Neural crest cell (in vitro differentiated cells): Measurements from ENCODE around the gene CPLANE2. TPM values are rescaled to one million over a fixed set of nuclear protein-coding genes. Genes with fewer than 3 reads are reported as not detected.
"Not testable (repeated sequence)": the region's sequence is repeated elsewhere in the genome, so short reads cannot be mapped to it uniquely, and the experiment has no call there.

Experiments used
- DNase-seq: peaks from one replicate; pipeline ENCODE4 v3.0.0; 2021; ENCODE audit warnings: low read depth, mixed read lengths, low spot score
- H3K27ac Mint-ChIP-seq: one replicate; pipeline ENCODE4 v1.8.0; 2021; ENCODE audit warnings: mild to moderate bottlenecking, mixed read lengths; ENCODE audit not compliant: unreplicated experiment
- H3K27me3 Mint-ChIP-seq: 2 replicates; pipeline ENCODE4 v1.8.0; 2021; ENCODE audit warnings: low read depth, mild to moderate bottlenecking, mixed read lengths
- H3K36me3 Mint-ChIP-seq: 2 replicates; pipeline ENCODE4 v1.8.0; 2021; ENCODE audit warnings: low read depth, mild to moderate bottlenecking, mixed read lengths
- H3K4me1 Mint-ChIP-seq: 2 replicates; pipeline ENCODE4 v1.8.0; 2021; ENCODE audit warnings: mixed read lengths
- H3K4me3 Mint-ChIP-seq: one replicate; pipeline ENCODE4 v1.8.0; 2021; ENCODE audit warnings: mild to moderate bottlenecking, mixed read lengths
- H3K9me3 Mint-ChIP-seq: 2 replicates; pipeline ENCODE4 v1.8.0; 2021; ENCODE audit warnings: mixed read lengths
- total RNA-seq: library from RNA; stranded (reverse); gene quantifications from 2 replicates; pipeline ENCODE4 v1.2.1, GENCODE V29; 2021
- TF ChIP-seq, protein P1 (sequence below): fragments of 200-600 bp; sonication (generic); conservative IDR thresholded peaks from 2 replicates; pipeline ENCODE4 v1.5.0; 2021; ENCODE audit warnings: antibody characterized with exemption, mild to moderate bottlenecking

CPLANE2 gene
- total RNA-seq, 1 donor from 2014 or later, result 11.8 TPM

GRCh38 chr1:16258591-16259135 lies 21.7 kb upstream of the CPLANE2 start:
- no peaks in the 10 kb centered on the region for H3K9me3 Mint-ChIP-seq
- no peak overlapping the region for H3K4me3 Mint-ChIP-seq
- no peaks in the 10 kb centered on the region for H3K36me3 Mint-ChIP-seq
- DNase-seq, result no peak
- TF ChIP-seq, protein P1, sequence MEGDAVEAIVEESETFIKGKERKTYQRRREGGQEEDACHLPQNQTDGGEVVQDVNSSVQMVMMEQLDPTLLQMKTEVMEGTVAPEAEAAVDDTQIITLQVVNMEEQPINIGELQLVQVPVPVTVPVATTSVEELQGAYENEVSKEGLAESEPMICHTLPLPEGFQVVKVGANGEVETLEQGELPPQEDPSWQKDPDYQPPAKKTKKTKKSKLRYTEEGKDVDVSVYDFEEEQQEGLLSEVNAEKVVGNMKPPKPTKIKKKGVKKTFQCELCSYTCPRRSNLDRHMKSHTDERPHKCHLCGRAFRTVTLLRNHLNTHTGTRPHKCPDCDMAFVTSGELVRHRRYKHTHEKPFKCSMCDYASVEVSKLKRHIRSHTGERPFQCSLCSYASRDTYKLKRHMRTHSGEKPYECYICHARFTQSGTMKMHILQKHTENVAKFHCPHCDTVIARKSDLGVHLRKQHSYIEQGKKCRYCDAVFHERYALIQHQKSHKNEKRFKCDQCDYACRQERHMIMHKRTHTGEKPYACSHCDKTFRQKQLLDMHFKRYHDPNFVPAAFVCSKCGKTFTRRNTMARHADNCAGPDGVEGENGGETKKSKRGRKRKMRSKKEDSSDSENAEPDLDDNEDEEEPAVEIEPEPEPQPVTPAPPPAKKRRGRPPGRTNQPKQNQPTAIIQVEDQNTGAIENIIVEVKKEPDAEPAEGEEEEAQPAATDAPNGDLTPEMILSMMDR, result no peak
- H3K27me3 Mint-ChIP-seq, result no peaks in the 10 kb centered on the region
- H3K4me1 Mint-ChIP-seq, result no peaks in the 10 kb centered on the region
- H3K27ac Mint-ChIP-seq, result no peak overlapping the region

- H3K4me1 Mint-ChIP-seq, result no peaks in the 10 kb centered on the region
- H3K27ac Mint-ChIP-seq, result no peak overlapping the region
- DNase-seq, result no peak
- no peaks in the 10 kb centered on the region for H3K36me3 Mint-ChIP-seq
- TF ChIP-seq, protein P1, result no peak
- no peaks in the 10 kb centered on the region for H3K27me3 Mint-ChIP-seq
- H3K4me3 Mint-ChIP-seq, result no peak overlapping the region
- no peaks in the 10 kb centered on the region for H3K9me3 Mint-ChIP-seq
Measured at GRCh38 chr1:16257968-16258367, 21.0 kb upstream of the CPLANE2 start.

- H3K4me1 Mint-ChIP-seq, DNase-seq, H3K27me3 Mint-ChIP-seq, H3K36me3 Mint-ChIP-seq, H3K27ac Mint-ChIP-seq, H3K4me3 Mint-ChIP-seq, H3K9me3 Mint-ChIP-seq: not testable (repeated sequence)
Measured at GRCh38 chr1:16257556-16257955, 20.6 kb upstream of the CPLANE2 start.

GRCh38 chr1:16256478-16256877 lies 19.5 kb upstream of the CPLANE2 start:
- no peak for DNase-seq
- no peaks in the 10 kb centered on the region for H3K27me3 Mint-ChIP-seq
- no peaks in the 10 kb centered on the region for H3K36me3 Mint-ChIP-seq
- TF ChIP-seq, protein P1, result no peak
- H3K4me1 Mint-ChIP-seq, result peaks cover 4% of the 10 kb centered on the region
- H3K4me3 Mint-ChIP-seq, result no peak overlapping the region
- H3K9me3 Mint-ChIP-seq, result no peaks in the 10 kb centered on the region
- no peak overlapping the region for H3K27ac Mint-ChIP-seq

DNA sequence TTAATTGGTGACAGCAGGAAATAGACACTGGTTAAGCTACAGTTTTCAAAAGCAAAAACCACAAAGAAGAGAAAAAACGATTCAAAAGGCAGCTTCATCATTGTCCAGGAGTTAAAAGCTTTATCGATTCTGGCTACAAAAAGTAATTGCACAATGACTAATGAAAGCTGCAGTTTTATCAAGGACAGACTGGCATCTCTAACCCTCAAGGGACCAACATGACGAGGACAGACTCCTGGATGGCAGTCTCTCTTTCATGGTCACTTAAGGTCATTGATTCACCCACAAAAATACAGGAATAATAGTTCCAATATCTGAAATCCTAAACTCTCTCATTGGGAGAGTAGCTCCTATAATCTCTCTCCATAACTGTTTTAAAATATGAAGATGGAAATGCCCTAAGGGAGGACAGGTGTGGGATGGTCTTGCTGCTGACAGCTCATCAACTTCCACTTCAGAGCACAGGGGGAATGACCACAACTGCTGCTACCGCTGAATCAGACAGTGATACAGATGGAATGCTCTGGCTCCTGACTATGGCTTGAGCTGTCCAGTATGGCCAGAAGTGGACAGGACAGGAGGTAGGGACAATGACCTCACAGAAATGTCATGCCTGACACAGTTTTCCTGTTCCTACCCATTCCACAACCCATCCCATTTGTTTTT lies 17.4 kb upstream of the CPLANE2 start:
- H3K4me3 Mint-ChIP-seq, result no peak overlapping the region
- no peak overlapping the region for H3K27ac Mint-ChIP-seq
- no peaks in the 10 kb centered on the region for H3K9me3 Mint-ChIP-seq
- no peak for DNase-seq
- no peaks in the 10 kb centered on the region for H3K27me3 Mint-ChIP-seq
- peaks cover 4% of the 10 kb centered on the region for H3K4me1 Mint-ChIP-seq
- no peaks in the 10 kb centered on the region for H3K36me3 Mint-ChIP-seq
- TF ChIP-seq, protein P1, result no peak

GRCh38 chr1:16253332-16253922 lies 16.4 kb upstream of the CPLANE2 start:
- H3K4me3 Mint-ChIP-seq, result no peak overlapping the region
- no peaks in the 10 kb centered on the region for H3K36me3 Mint-ChIP-seq
- H3K27me3 Mint-ChIP-seq, result no peaks in the 10 kb centered on the region
- peaks cover 4% of the 10 kb centered on the region for H3K4me1 Mint-ChIP-seq
- no peaks in the 10 kb centered on the region for H3K9me3 Mint-ChIP-seq
- TF ChIP-seq, protein P1, result no peak
- no peak for DNase-seq
- H3K27ac Mint-ChIP-seq, result no peak overlapping the region
